Measurements from ENCODE around the gene ATAD5. TPM values are rescaled to one million over a fixed set of nuclear protein-coding genes. Genes with fewer than 3 reads are reported as not detected.

The ATAD5 gene
- total and polyA plus RNA-seq, 2 of the 13 experiments (the other 11 are each of a cell fraction or from before 2014, with no cell fraction given), result 1.8 to 10.7 TPM

GRCh38 chr17:30831663-30832437 lies at the start of gene ATAD5 (continued):
- no peak for TF ChIP-seq ZNF496 (CRISPR knock-in tag; IDR thresholded peaks at IDR 0.05; ENCODE audit: insufficient replicate concordance)
- no peak for TF ChIP-seq ZNF24 (IDR thresholded peaks at IDR 0.05)
- TF ChIP-seq SKI (IDR thresholded peaks at IDR 0.05; ENCODE audit: partially characterized antibody), result no peak
- TF ChIP-seq ZNF510 (CRISPR knock-in tag; IDR thresholded peaks at IDR 0.05; ENCODE audit: low read depth), result peak; percentile 77; the same call in 1 of the 2 replicates
- TF ChIP-seq ZKSCAN8 (CRISPR knock-in tag; IDR thresholded peaks at IDR 0.05; ENCODE audit: borderline replicate concordance), result no peak
- TF ChIP-seq RBFOX2 (IDR thresholded peaks at IDR 0.05; ENCODE audit: low read depth, low read length), result peak; percentile 64
- no peak for TF ChIP-seq SNRNP70 (IDR thresholded peaks at IDR 0.05; ENCODE audit: low read depth, low read length)
- peak; percentile 55; the same call in 1 of the 2 replicates for TF ChIP-seq ZSCAN12 (CRISPR knock-in tag; IDR thresholded peaks at IDR 0.05)
- TF ChIP-seq NCOA2 (CRISPR knock-in tag; IDR thresholded peaks at IDR 0.05), result peak; percentile 42; the same call in 1 of the 2 replicates
- TF ChIP-seq ZNF644 (CRISPR knock-in tag; IDR thresholded peaks at IDR 0.05; ENCODE audit: low read depth), result no peak
- peak; percentile 69; the same call in 1 of the 2 replicates for TF ChIP-seq ZNF362 (CRISPR knock-in tag; IDR thresholded peaks at IDR 0.05; ENCODE audit: borderline replicate concordance)
- TF ChIP-seq ZHX1 (CRISPR knock-in tag; IDR thresholded peaks at IDR 0.05; ENCODE audit: low read depth), result peak; percentile 81; the same call in 1 of the 2 replicates
- 0 out of 2 replicates have a peak, but pooled peaks have one; percentile 41 for TF ChIP-seq SNAPC4 (CRISPR knock-in tag; IDR thresholded peaks at IDR 0.05)
- peak; percentile 90 for TF ChIP-seq PRDM10 (CRISPR knock-in tag; IDR thresholded peaks at IDR 0.05; ENCODE audit: low read depth)
- no peak; the same call in 1 of the 2 replicates for TF ChIP-seq SMYD3 (CRISPR knock-in tag; IDR thresholded peaks at IDR 0.05)
- TF ChIP-seq TAF1 (CRISPR knock-in tag; IDR thresholded peaks at IDR 0.05), result peak; percentile 84

Data from HepG2 (cell line).